Islet precursor cell (in vitro differentiated cells): ENCODE data around the gene ZNF385D.

ENCODE experiments used
- DNase-seq: peaks from one replicate; pipeline ENCODE4 v3.0.0-alpha.2; 2018

Gene ZNF385D, protein sequence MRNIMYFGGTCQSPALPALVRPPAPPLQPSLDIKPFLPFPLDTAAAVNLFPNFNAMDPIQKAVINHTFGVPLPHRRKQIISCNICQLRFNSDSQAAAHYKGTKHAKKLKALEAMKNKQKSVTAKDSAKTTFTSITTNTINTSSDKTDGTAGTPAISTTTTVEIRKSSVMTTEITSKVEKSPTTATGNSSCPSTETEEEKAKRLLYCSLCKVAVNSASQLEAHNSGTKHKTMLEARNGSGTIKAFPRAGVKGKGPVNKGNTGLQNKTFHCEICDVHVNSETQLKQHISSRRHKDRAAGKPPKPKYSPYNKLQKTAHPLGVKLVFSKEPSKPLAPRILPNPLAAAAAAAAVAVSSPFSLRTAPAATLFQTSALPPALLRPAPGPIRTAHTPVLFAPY

DNA sequence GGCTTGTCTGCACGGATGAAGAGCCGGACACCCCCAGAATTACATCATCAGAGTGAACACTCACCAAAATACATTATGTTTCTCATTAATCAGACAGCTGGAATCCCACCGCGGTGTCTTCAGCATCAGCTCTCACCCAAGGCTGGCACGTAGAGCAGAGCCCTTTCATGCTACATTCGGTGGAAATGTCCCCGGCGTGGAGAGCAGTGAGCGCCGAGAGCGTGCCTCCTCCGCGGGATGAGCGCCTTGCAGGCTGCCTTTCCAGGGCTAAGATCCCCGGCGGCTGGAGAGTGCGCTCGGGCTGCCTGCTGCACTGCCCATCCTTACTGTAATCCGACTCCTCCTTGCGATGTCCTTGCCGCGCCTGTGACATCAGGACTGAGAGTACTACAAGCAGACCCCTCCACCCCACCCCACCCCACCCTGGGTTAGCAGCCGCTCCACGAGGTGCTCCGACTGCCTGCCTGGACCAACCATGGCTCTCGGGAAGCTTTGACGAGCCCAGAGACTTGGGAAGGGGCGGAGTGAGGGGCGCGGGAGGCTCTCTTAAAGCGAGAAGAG, at the start of gene ZNF385D:
Gene ZNF385D (minus strand): TSS at position 380 of the 561 bp plus-strand sequence. CDS start 294 bp downstream, at position 86.
- peak; percentile 96 for DNase-seq

DNA sequence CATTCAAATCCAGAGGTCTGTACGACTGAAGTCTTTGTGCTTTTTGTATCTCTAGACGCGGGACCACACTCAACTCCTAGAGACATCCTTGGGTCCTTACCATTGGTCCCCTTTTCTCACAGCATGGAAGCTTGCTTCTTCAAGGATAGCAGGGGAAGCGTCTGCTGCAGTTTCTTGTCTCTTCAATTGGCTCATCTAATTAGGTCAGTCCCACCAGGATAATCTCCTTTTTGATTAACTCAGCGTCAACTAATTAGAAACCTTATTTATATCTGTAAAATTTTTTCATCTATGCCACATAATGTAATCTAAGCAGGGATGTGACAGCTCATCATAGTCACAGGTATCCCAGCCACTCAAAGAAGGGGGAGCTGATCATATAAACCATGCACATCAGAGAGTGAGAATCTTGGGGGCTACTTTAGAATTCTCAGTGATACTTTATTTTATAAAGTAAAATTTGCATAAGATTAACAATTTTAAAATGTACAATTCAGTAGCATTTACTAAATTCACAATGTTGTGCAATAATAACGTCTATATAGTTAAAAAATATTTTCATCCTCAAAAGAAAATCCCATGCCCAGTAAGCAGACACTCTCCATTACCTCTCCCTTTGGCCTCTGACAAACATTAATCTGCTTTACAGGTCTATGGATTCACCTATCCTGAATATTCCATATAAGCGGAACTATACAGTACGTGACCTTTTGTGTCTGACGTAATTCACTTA, 47.5 kb upstream of the ZNF385D start:
- DNase-seq, result no peak

DNA sequence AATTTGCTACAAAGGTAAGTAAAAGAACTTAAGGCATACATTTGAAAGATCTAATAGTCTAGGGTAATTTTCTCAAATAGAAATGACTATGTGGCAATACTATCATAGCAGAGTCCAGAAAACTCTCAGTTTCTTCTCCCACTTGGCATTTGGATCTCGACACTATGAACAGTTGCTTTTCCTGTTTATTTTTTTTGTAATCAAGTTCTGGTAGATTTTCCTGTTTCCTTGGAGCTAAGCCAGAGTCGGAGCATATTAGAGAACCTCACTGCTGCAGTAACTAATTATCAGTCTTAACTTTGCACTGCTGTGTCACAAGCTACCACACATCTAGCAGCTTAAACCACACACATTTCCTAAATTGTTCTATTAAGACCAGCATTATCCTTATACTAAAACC, 44.9 kb upstream of the ZNF385D start:
- DNase-seq, result no peak

DNA sequence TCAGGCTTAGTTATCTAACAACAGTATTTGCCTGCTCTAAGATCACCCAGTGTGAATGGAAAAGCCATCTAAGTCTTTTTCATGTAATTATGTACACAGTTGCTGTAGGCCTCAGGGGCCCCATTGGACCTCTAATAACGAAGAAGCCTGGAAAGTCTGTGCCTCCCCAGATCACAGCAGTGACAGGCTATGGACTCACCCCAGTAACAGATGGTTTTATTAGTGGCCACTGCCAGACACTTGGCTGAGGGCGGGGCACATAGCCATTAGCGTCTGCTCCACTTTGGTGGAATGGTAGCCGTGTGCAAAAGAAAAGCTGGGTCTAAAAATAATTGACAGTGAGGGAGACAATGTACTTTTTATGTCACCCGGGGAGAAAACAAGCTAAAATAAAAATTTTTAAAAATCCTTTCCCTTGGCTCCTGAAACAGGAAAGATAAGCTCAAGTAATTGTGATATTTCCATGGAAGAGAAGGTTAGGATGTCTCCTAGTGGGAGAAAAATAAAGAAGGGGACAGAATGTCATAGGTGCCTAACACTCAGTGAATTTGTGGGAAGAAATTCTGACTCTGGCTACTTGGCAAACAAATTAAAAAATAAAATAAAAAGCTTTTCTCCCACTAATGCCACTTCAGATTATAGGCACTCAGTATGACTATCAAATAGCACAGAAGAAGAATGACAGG, 44.3 kb upstream of the ZNF385D start:
- peak; percentile 67 for DNase-seq

DNA sequence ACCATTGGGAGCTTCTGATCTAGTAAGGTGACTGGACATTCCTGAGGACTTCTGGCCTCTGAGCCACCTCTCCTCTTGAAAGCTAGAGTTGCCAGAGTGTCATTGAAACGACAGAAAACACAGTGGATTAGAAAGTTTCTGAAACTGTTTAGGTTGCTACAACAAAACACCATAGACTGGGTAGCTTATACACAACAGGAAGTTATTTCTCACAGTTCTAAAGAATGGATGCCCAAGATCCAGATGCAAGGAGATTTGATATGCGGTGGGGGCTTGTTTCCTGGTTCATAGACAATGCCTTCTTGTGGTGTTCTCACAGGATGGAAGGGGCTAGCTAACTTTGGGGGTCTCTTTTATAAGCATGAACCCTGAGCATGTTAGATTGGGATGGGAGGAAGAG, 43.3 kb upstream of the ZNF385D start:
- DNase-seq, result no peak

DNA sequence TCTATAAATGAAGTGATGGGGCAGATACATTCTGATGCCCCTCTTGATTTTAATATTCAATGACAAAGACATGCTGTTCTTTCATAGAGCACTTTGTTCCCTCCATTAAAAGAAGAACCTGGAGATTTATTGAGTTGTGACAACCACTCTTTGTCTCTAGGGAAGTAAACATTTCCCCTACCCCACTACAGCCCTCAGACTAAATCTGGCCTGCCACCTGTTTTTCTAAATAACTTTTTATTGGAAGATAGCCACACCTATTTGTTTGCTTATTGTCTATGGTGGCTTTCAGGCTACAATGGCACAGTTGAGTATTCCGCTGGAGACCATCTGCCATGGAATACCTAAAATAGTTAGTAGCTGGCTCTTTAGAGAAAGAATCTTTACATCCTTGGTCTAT, 41.2 kb upstream of the ZNF385D start:
- DNase-seq, result no peak

DNA sequence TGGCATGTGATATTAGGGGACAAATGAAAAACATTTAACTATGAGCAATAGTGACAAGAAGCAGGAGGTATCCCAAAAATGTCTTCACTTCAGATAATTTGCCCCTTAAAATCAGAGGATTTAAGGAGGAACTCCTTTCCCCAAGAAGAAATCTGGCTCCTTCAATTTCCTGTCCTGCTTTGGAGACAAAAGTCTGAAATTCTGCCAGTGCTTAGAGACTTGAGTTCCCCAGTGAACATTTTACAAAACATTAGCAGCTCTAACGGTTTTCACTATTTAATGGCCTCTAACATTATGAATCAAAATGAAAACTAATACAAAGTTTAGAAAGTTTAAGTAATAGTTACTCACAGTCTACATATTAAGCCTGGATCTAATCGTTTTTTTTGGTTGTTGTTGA, 40.3 kb upstream of the ZNF385D start:
- no peak for DNase-seq

DNA sequence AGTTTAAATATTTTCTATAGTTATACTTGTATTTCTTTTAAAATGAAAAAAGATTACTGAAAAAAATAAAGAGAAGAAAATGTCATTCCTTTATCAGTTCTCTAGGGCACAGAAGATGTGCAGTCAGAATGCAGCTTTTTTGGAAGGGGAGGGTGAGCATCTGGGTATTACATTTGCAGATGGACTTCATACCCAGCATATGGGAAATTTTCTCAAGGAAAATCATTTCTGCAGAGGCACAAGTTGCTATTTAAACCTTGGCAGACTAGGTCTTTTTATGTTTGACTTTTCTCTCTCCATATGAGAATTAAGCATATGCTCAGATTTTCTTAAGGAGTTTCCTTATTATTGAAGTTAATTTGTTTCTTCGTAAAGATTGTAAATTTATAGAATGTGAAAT, 39.5 kb upstream of the ZNF385D start:
- DNase-seq, result no peak

DNA sequence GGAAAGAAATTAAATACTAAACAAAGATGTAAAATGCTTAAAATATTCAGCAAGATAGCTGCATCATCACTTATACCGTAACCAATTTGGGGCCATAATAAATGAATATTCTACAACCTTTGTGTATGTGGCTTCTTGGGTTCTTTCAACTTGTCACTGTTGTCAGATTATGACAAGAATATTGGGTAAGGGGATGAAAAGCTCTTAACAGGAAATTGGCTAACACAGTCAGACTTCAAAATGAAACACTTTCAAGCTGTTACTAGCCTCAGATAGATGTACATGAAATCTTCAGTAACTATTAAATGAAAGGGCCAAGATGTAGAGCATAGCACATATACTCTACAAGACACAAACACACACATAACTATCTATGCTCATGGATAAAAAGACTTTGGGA, 38.7 kb upstream of the ZNF385D start:
- DNase-seq, result no peak

DNA sequence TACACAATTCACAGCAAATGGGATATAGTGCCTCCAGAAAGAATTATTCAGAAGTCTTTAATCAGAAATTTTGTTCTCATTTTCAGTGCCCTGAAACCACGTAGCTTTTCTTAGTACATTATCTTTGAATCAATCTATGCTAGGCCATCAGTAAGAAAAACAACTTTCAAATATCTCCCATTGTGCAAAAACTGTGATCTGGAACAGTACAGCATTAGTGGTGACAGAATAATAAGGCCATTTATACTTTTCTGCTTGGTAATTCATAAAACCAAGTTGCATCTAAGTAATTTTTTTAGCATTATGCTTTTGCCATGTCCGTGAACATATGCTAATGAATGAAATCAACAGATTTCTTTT, 35.4 kb upstream of the ZNF385D start:
- no peak for DNase-seq

DNA sequence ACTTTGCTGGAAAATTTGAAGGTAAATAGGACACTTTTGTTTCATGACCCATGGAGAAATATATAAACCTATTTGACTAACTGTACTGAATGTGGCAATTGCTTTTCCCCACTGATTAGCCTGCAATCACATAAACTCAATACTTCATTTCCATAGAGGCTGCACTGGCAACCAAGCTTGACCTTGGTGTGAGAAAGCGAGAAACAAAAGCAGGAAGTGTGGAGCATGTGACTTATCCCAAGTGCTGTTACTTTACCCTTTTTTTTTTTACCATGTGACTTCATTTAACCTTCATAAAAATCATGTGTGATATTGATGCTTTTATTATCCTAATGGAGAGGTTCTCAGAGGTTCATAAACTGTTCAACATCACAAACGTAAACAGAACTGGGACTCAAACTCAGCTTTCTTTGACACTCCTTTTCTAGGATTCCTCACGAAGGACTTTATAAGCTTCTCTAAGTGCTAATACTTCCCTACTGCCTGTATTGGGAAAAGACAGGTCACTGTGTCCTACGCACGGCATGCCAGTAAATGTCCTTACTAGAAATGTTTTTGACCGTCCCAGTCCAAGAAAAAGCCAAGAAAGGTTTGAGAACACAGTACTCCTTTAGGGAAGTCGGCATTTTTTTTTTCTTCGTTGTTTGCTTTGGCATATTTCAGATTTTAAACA, 34.9 kb upstream of the ZNF385D start:
- DNase-seq, result no peak

DNA sequence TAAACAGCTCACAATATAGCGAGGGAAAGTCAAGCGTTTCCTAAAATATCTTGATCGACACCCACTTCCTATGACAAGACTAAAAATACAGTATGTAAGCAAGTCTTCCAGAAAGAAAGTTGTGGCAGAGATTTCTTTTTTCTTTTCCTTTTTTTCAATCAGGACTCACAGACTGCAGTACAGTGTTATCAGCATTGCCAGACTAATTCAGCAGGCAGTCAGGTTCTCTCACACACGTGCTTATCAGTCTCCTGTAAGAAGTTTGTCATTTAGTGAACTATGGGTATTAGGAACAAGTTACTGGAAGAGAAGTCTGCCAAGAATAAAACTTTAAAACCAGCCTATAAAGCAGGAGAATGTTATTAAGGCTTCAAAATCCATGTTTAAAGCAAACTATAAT, 32.8 kb upstream of the ZNF385D start:
- DNase-seq, result no peak

DNA sequence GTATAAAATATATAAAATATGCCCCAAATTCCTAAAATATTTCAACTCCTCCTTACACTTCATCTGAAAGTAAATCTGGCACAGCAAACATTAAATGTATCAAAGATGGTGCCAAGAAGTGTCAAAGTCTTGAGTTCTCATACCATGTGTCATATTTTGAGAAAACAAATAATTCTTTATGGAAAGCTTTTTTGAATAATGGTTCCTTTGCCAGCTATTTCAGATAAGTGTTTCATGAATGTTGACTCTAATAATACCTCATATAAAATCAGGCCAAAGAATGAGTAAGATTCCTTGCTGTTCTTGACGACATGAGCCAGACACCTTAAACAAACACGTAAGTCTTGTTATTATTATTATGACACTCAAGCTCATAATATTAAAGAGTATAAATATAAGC, 30.3 kb upstream of the ZNF385D start:
- no peak for DNase-seq

DNA sequence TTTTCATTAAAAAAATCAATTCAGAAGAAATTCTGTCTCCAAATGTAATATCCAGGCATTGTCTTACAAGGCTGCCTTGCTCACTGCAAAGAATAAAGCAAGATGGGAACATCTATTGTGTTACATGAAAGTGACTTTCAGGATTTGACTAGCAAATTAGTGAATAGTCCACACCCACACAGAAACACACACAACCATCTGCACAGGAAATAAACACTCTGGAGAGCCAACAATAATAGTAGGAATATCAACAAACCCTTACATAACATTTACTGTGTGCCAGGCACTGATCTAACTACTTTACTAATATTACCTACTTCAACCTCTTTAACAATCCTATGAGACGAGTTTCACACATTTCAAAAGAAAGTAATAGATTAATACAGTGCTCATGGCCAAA, 28.9 kb upstream of the ZNF385D start:
- no peak for DNase-seq

DNA sequence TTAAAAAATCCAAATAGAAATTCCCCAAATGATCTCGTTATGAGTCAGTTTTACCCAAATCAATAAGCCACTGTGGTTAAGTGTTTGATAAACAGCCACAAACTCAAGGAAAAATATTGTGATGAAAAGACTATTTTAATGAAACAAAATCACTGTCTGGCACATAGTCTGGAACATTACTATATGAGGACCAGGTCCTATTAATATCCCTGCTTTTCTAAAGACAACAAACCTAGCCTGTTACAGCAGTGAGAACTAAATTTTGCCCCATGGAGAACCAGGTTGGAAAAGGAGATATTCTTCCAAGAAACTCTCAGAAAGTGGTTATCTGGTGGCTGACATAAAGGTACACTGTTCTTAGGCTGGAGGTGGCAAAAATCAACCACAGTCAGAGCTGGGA, 27.7 kb upstream of the ZNF385D start:
- no peak for DNase-seq

DNA sequence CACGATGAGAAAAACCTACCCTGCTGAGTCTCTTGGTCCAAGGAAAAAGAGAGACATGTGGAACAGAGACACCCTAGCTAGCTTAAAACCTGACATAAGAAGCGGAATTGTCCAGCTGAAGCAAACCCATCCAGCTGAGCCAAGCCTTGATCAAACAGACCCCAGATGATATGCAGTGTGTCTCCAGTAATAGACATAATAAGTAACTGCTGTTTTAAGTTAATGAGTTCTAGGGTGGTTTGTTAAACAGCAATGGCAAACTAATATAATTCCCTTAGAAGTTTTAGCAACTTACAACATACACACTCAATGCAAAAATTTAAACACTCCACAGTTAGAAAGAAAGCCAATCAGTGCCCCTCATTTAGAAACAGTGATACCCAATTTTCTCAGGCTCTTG, 26.8 kb upstream of the ZNF385D start:
- no peak for DNase-seq

DNA sequence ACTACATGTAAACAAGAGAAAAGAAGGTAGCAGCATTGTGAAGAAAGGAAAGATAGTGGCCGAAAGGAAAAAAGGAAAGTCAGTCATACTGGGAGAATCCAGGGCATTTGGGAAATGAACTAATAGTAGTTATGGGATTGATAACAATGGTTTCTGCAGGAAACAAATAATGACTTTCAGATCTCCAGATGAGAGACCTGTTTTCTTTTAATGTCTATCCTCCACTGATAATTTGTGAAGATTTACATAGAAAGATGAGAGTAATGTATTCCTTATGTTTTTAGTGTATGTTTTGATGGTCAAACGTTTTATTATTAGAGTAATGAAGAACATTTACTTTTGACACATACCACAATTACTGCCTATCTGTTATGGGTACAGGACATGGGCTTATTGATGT, 15.0 kb upstream of the ZNF385D start:
- no peak for DNase-seq

DNA sequence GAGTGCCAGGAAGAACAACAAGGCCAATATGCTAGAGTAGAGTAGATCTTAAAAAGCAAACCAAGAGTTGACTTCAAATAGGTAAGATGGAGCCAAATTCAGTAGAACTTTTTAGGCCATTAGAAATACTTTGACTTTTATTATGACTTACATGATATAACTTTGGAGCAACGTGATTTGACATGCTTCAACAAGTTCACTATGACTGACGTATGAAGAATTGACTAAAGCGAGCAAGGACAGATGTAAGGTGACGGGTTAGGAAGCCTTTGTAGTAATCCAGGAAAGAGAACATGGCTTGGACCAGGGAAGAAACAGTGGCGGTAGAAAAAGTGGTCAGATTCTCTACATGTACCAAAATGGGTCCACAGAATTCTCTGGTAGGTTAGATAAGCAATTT, 4.9 kb upstream of the ZNF385D start:
- no peak for DNase-seq

DNA sequence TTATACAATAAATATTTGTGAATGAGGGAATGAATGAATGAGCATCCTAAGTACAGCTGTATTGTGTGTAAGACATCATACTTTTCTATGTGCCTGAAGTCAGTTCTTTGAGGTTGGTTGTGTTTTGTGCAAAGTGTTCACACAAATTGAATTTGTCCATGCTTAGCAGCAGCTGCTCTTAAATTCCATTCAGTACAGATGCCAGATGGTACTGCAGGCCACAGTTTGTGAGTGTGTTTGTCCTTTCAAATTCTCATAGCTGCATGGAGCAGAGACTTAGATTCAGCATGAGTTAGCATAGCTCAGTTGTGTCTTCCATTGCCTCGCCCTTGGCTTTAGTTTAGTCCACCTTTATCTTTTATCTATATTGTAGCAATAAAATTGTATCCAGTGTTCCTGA, 3.8 kb upstream of the ZNF385D start:
- no peak for DNase-seq

DNA sequence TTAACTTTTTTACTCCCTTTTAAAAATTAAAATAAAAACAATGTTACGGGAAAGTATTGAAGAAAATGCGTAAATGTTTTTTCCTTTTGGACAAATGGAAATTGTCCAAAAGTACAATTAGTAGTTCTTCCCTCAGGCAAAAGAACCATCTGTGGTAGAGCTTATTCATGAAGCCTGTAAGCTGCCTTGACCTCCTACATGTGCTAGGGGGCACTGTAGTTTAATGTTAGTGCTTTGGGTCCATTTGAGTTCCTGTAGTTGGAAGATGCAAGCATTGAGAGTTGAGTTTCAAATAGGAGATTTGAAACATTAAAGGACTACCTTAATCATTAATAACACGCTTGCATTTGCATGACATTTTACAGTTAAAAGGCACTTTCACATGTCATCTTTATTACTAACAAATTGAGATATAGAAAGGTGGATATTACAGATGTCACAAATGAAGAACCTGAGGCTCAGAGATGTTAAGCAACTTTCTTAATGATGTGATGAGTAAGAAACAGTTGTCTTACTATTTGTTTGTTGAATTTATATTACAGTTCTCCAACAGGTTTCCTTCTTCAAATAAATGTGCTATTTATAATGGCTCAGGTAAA, 1.8 kb upstream of the ZNF385D start:
- no peak for DNase-seq

DNA sequence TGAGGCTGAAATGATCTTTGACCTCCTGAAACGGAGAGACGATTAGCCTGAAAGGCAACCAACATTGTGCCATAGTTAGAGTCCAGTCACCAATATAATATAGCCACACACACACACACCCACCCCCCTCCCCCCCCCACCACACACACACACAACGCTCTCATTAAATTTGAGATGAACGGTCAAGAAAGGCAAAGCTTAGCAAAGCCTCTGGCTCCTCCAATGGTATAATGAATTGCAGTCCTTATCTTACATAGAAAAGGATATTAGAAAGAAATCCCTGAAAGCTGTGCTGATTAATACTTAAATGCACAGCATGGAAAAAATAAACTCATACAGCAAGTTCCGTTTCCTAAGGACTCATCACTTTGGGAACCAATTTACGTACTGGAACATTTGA, 876 bp upstream of the ZNF385D start:
- DNase-seq, result no peak

DNA sequence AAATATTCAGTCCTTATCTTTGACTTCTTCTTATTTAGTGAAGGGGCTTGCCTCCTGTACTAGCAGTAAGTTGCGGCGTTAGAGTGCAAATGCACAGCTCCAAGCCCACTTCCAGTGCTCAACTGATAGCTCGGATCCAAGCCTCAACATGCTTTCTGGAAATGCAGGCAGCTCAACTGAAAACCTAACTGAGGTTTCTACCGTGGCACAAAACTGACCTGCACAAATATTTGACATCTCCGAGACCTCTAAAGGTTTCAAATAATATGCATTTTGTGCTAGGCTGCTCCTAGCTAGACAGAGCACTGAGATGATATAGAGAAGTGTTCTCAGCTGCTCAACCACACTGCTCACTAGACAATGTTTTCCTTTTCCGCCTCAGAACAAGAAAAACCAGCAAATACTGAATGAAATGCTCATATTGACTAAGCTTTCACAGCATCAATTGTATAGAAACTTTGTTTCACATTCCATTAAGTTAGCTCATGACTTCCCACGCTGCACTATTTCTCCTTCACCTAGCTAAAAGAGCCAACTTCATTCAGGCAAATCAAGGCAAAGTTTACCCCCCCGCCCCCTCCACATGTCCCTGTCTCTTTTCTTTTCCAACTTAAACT, 822 bp downstream of the ZNF385D start:
- no peak for DNase-seq
